COR-L47 (cell line): ENCODE data around the gene SLC2A5.
"Not testable (repeated sequence)": the region's sequence is repeated elsewhere in the genome, so short reads cannot be mapped to it uniquely, and the experiment has no call there.

Experiments used
- DNase-seq: peaks from one replicate; lab custom pipeline; 2025; lab: John Stamatoyannopoulos, UW

Gene SLC2A5

GRCh38 chr1:9005395-9005708, 64.1 kb downstream of the SLC2A5 start:
- DNase-seq, result no peak

GRCh38 chr1:9004700-9005394, 64.6 kb downstream of the SLC2A5 start:
- DNase-seq, result peak; percentile 10

- no peak for DNase-seq
Observed at GRCh38 chr1:9004031-9004699, 65.3 kb downstream of the SLC2A5 start.

GRCh38 chr1:9002215-9002560, 67.2 kb downstream of the SLC2A5 start:
- not testable (repeated sequence) for DNase-seq

- DNase-seq, result not testable (repeated sequence)
Observed at GRCh38 chr1:9001534-9002214, 67.8 kb downstream of the SLC2A5 start.

DNA sequence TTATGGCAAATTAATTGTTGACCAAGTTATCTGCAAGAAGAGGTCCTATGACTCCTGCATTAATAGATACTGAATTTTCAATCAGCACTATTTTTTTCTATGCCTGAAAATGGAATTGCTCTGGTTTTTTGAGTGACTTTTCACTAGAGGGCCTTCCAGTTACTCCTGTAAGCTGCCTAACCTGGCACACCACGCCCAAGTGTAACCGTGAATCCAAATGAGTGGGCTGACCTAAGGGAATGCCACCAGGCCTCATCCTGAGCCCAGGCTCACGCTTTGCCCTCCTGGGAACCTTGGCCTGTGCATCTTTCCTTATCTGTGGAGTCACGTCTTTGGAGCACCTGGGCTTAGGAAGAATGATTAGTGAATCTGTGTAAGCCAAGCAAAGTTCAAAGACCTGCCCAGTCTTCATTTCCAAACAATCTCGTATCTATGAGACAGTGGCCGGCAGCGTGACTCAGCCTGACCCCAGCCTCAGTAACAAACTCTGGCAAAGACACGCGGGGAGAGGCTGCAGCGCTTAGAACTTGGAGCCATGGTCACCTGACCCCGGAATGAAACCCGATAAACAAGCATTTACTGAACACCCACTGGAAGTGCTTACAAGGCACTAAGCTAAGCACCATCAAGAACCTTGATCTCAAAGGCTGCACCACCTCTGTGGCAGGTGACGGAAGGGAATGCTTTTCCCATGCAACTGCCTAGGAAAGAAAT, 75.3 kb downstream of the SLC2A5 start:
- not testable (repeated sequence) for DNase-seq

DNA sequence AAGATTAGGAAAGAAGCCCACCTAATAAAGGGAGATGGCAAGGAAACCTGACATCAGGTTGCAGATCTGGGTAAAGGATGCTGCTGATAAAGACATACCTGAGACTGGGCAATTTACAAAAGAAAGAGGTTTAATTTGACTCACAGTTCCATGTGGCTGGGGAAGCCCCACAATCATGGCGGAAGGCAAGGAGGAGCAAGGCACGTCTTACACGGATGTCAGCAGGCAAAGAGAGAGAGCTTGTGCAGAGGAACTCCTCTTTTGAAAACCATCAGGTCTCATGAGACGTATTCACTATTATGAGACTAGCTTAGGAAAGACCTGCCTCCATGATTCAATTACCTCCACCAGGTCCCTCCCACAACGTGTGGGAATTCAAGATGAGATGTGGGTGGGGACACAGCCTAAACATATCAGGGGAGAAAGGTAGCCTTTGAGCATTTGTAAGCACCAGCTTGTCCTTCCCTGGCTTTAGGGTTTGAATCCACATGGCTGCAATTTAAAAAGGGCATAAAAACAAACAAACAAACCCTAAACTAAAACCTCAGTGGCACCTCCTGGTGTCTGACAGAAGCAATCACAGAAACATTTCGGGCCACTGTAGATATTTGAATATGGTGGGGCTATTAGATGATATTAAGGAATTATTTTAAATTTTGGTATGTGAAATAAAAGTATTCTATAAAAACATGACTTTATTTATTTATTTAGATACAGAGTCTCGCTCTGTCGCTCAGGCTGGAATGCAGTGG, 76.3 kb downstream of the SLC2A5 start:
- DNase-seq, result no peak

- no peak for DNase-seq
Observed at GRCh38 chr1:8989821-8990220, 79.6 kb downstream of the SLC2A5 start.

- DNase-seq, result no peak
Observed at GRCh38 chr1:8989061-8989460, 80.4 kb downstream of the SLC2A5 start.

- DNase-seq, result no peak
Observed at GRCh38 chr1:8988618-8988967, 80.8 kb downstream of the SLC2A5 start.

GRCh38 chr1:8987881-8988617, 81.4 kb downstream of the SLC2A5 start:
- DNase-seq, result no peak

DNA sequence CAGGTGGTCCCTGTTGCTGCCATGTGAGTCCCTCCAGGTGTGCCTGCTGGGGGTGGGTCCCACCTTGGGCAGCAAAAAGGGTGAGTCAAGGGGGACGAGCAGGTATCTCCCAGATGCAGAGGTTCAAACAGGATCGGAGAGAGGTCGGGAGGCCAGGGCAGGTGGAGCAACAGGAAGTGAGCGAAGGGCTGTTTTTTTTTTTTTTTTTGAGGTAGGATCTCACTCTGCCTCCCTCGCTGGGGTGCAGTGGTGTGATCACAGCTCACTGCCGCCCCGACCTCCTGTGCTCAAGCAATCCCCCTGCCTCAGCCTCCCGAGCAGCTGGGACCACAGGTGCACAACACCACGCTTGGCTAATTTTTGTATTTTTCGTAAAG, 82.6 kb downstream of the SLC2A5 start:
- no peak for DNase-seq

GRCh38 chr1:8985915-8986813, 83.3 kb downstream of the SLC2A5 start:
- DNase-seq, result no peak
